LNCaP clone FGC (cell line): ENCODE measurements around the gene SLC12A4.
"Not testable (repeated sequence)": the region's sequence is repeated elsewhere in the genome, so short reads cannot be mapped to it uniquely, and the experiment has no call there.

Source experiments
- DNase-seq: peaks from one replicate; pipeline ENCODE4 v3.0.0-alpha.2; 2011; ENCODE audit warnings: low read depth
- H3K4me3 ChIP-seq: 2 replicates; pipeline ENCODE4 v1.5.1; 2011; ENCODE audit warnings: mild to moderate bottlenecking, low read depth, low read length, control low read depth
- TF ChIP-seq, protein P1 (sequence below): IDR thresholded peaks from 2 replicates; pipeline ENCODE4 v1.5.1; 2012; ENCODE audit warnings: mild to moderate bottlenecking; ENCODE audit not compliant: control insufficient read depth, insufficient read depth; ENCODE audit errors: extremely low read depth

The SLC12A4 gene

GRCh38 chr16:67975321-67976105 lies 7.1 kb upstream of the SLC12A4 start:
- TF ChIP-seq, protein P1, sequence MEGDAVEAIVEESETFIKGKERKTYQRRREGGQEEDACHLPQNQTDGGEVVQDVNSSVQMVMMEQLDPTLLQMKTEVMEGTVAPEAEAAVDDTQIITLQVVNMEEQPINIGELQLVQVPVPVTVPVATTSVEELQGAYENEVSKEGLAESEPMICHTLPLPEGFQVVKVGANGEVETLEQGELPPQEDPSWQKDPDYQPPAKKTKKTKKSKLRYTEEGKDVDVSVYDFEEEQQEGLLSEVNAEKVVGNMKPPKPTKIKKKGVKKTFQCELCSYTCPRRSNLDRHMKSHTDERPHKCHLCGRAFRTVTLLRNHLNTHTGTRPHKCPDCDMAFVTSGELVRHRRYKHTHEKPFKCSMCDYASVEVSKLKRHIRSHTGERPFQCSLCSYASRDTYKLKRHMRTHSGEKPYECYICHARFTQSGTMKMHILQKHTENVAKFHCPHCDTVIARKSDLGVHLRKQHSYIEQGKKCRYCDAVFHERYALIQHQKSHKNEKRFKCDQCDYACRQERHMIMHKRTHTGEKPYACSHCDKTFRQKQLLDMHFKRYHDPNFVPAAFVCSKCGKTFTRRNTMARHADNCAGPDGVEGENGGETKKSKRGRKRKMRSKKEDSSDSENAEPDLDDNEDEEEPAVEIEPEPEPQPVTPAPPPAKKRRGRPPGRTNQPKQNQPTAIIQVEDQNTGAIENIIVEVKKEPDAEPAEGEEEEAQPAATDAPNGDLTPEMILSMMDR, result no peak
- no peak for DNase-seq
- no peak overlapping the region for H3K4me3 ChIP-seq

DNA sequence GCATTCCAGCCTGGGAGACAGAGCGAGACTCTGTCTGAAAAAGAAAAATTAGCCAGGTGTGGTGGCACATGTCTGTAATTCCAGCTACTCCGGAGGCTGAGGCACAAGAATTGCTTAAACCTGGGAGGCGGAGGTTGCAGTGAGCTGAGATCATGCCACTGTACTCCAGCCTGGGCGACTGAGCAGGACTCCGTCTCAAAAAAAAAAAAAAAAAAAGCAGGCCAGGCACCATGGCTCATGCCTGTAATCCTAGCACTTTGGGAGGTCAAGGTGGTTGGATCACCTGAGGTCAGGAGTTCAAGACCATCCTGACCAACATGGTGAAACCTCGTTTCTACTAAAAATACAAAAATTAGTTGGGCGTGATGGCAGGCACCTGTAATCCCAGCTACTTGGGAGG lies 3.8 kb upstream of the SLC12A4 start:
- not testable (repeated sequence) for H3K4me3 ChIP-seq, DNase-seq

GRCh38 chr16:67971111-67971510 lies 2.7 kb upstream of the SLC12A4 start:
- H3K4me3 ChIP-seq, result no peak overlapping the region
- TF ChIP-seq, protein P1, result no peak
- no peak for DNase-seq

- DNase-seq, result no peak
- TF ChIP-seq, protein P1, result no peak
- H3K4me3 ChIP-seq, result no peak overlapping the region
Observed at GRCh38 chr16:67969254-67970039, 1.0 kb upstream of the SLC12A4 start.

DNA sequence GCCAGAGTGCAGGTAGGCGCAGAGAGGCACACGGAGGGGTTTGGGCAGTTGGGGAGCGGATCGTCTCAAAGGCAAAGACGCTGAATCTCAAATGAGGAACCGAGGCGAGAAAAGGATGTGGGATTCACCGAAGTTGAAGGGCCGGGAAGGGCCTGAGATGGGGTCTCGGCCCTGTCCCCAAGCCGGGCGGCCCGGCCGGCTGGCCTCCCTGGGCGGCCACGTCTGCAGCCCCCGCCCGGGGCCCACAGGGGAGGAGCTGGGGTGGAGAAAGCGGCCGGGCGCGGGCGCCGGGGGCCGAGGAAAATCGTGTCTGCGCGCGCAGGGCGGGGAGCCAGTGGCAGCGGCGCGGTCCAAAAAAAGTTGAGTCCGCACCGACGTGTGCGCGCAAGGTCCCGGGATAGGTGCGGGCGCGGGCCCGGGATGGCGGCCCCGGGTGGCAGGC lies 458 bp downstream of the SLC12A4 start:
- DNase-seq, result no peak
- TF ChIP-seq, protein P1, result no peak
- H3K4me3 ChIP-seq, result no peak overlapping the region

- H3K4me3 ChIP-seq, result no peak overlapping the region
- no peak for DNase-seq
- TF ChIP-seq, protein P1, result no peak
Observed at GRCh38 chr16:67967183-67967957, 1.1 kb downstream of the SLC12A4 start.
